Measurements from ENCODE around the gene NVL. TPM values are rescaled to one million over a fixed set of nuclear protein-coding genes. Genes with fewer than 3 reads are reported as not detected.

Gene NVL
- polyA plus RNA-seq, 2 of the 4 experiments (the other 2 are of a cell fraction): 22.3 to 28.6 TPM

DNA sequence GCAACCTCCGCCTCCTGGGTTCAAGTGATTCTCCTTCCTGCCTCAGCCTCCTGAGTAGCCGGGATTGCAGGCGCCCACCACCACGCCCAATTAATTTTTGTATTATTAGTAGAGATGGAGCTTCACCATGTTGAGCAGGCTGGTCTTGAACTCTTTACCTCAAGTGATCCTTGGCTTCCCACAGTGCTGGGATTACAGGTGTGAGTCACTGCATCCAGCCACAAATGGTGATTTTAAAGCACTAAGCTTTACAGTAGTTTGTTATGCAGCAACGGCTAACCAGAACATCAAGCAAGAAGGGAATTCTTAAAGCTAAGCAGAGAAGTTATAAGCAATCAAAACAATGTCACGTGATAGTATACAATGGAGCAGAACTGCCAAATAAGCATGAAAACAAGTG lies 65.7 kb downstream of the NVL start:
- DNase-seq (ENCODE audit: low read depth in 1 of 2, low spot score in 1 of 2): no peak
- 73% methylated on average over 6 of the region's 6 CpGs for WGBS (ENCODE audit: missing lambda C conversion rate)
- Histone ChIP-seq H3K4me2 (no peak overlapping the region), H3K9me3 (no peaks in the 10 kb centered on the region), H3K4me1 (no peaks in the 10 kb centered on the region), H3K27ac (no peak overlapping the region), H3K4me3 (no peak overlapping the region)
- ChIA-PET POLR2A (no interaction called here), CTCF (no interaction called here)
- no peak for TF ChIP-seq SMC3 (IDR thresholded peaks at IDR 0.05)
- no peak for TF ChIP-seq BCL3 (IDR thresholded peaks at IDR 0.05)
- no peak for TF ChIP-seq ZFP36 (IDR thresholded peaks at IDR 0.05; ENCODE audit: borderline replicate concordance, partially characterized antibody)
- no peak for TF ChIP-seq ZNF302 (CRISPR knock-in tag; IDR thresholded peaks at IDR 0.05)
- no peak for TF ChIP-seq HES2 (IDR thresholded peaks at IDR 0.05)
- no peak for TF ChIP-seq CBX2 (IDR thresholded peaks at IDR 0.05; ENCODE audit: borderline replicate concordance, low read depth)
- TF ChIP-seq, protein P1, sequence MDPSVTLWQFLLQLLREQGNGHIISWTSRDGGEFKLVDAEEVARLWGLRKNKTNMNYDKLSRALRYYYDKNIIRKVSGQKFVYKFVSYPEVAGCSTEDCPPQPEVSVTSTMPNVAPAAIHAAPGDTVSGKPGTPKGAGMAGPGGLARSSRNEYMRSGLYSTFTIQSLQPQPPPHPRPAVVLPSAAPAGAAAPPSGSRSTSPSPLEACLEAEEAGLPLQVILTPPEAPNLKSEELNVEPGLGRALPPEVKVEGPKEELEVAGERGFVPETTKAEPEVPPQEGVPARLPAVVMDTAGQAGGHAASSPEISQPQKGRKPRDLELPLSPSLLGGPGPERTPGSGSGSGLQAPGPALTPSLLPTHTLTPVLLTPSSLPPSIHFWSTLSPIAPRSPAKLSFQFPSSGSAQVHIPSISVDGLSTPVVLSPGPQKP (IDR thresholded peaks at IDR 0.05; ENCODE audit: low read depth, low read length): no peak
- no peak for TF ChIP-seq HOXB5 (CRISPR knock-in tag; IDR thresholded peaks at IDR 0.05)
- TF ChIP-seq JUNB (IDR thresholded peaks at IDR 0.05): no peak
- no peak for TF ChIP-seq E2F6 (IDR thresholded peaks at IDR 0.05; ENCODE audit: borderline replicate concordance, low read depth)
- TF ChIP-seq HOXA7 (CRISPR knock-in tag; IDR thresholded peaks at IDR 0.05): no peak
- TF ChIP-seq RFX5 (IDR thresholded peaks at IDR 0.05): no peak
- no peak for TF ChIP-seq PHF8 (IDR thresholded peaks at IDR 0.05; ENCODE audit: borderline replicate concordance, low read depth)
- no peak for TF ChIP-seq ATOH8 (CRISPR knock-in tag; IDR thresholded peaks at IDR 0.05; ENCODE audit: low read depth)
- TF ChIP-seq MAZ (IDR thresholded peaks at IDR 0.05; ENCODE audit: borderline replicate concordance, low read depth, low read length): no peak
- no peak for TF ChIP-seq HEYL (CRISPR knock-in tag; IDR thresholded peaks at IDR 0.05)
- no peak for TF ChIP-seq EP300 (IDR thresholded peaks at IDR 0.05)
- TF ChIP-seq CEBPB (IDR thresholded peaks at IDR 0.05): no peak
- ATAC-seq: no peak
- FAIRE-seq: no peak

DNA sequence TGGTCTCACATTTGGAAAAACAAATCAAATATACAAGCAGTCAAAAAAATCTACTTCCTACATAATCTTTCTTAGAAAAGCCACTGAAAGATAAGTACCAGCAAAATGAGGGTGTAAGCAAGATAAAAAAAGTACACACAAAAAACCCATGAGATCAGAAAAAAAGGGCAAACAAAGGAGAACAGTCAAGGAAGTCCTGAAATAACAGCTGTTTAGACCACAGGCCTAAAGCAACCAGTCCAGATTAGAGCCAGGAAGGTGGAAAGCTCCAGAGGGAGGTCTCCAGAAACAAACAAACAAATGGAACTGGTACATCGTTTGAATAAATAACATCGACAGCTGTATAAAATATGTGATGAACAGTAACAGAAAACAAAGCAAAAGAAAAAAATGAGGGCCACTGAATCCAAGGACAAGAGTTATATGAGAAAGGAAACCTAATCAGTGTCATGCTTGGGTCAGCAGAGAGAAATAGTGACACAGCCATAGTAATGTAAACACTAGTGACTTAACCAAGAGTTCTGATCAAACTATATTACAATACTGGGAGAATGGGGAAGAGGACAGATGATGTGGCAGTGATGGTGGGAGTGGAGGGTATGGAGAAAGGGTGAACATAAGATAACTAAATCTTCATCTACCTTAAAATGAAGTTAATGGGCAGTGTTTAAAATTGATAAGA lies 67.5 kb downstream of the NVL start:
- ChIA-PET CTCF (no interaction called here), POLR2A (interaction anchor here (0.7 kb wide), 1 partner anchor 79 kb away, joined by 3 read pairs; the partner anchor contains the start of gene DEGS1)
- Histone ChIP-seq H3K27ac (no peak overlapping the region), H3K4me2 (no peak overlapping the region), H3K9me3 (no peaks in the 10 kb centered on the region), H3K4me1 (no peaks in the 10 kb centered on the region), H3K4me3 (no peak overlapping the region)
- no peak for FAIRE-seq
- no peak for DNase-seq (ENCODE audit: low read depth in 1 of 2, low spot score in 1 of 2)
- 85% methylated on average over 2 of the region's 2 CpGs for WGBS (ENCODE audit: missing lambda C conversion rate)
- TF ChIP-seq KDM5A (IDR thresholded peaks at IDR 0.05): no peak
- no peak for ATAC-seq

DNA sequence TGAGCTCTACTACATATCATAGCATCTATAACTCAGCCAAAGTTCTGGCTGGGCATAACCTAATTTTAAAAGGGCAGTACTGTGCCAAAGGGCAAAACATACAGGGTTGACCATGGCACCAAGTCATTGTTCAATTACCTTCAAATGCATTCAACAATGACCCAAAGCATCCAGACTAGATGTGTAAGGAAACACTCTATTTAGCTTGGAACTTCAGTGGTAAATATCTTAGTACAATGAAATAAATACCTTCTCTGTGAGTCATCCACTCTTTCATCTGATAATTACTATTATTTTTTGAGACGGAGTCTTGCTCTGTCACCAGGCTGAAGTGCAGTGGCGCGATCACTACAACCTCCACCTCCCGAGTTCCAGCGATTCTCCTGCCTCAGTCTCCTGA lies 70.0 kb downstream of the NVL start:
- Histone ChIP-seq H3K4me2 (no peak overlapping the region), H3K4me1 (no peaks in the 10 kb centered on the region), H3K4me3 (no peak overlapping the region), H3K9me3 (no peaks in the 10 kb centered on the region), H3K27ac (no peak overlapping the region)
- ChIA-PET CTCF (no interaction called here), POLR2A (no interaction called here)
- 95% methylated on average over 5 of the region's 5 CpGs for WGBS (ENCODE audit: missing lambda C conversion rate)
- FAIRE-seq (no peak), DNase-seq (ENCODE audit: low read depth in 1 of 2, low spot score in 1 of 2) (no peak), ATAC-seq (no peak)
- no peak for TF ChIP-seq FOSL2 (IDR thresholded peaks at IDR 0.05)
- TF ChIP-seq FOSL2 (CRISPR knock-in tag; IDR thresholded peaks at IDR 0.05): no peak
- no peak for TF ChIP-seq RARB (CRISPR knock-in tag; IDR thresholded peaks at IDR 0.05)
- TF ChIP-seq NFE2L2 (conservative IDR thresholded peaks at IDR 0.05; ENCODE audit: low read length): no peak
- no peak for TF ChIP-seq MAZ (IDR thresholded peaks at IDR 0.05; ENCODE audit: borderline replicate concordance, low read depth, low read length)
- TF ChIP-seq HOXA7 (CRISPR knock-in tag; IDR thresholded peaks at IDR 0.05): no peak
- no peak for TF ChIP-seq SREBF2 (IDR thresholded peaks at IDR 0.05)
- no peak for TF ChIP-seq CHD2 (IDR thresholded peaks at IDR 0.05; ENCODE audit: low read length, partially characterized antibody)
- TF ChIP-seq, protein P1 (IDR thresholded peaks at IDR 0.05; ENCODE audit: low read depth, low read length): no peak
- TF ChIP-seq NPAS2 (CRISPR knock-in tag; IDR thresholded peaks at IDR 0.05; ENCODE audit: borderline replicate concordance): no peak
- no peak for TF ChIP-seq TP53 (CRISPR knock-in tag; IDR thresholded peaks at IDR 0.05)
- no peak for TF ChIP-seq BHLHE40 (IDR thresholded peaks at IDR 0.05; ENCODE audit: low read depth, low read length)
- no peak for TF ChIP-seq BCL3 (IDR thresholded peaks at IDR 0.05)
- TF ChIP-seq MYC (IDR thresholded peaks at IDR 0.05; ENCODE audit: borderline replicate concordance, low read length): no peak

Data from A549 (cell line).